ENCODE data around the gene IL18RAP.

Gene IL18RAP

DNA sequence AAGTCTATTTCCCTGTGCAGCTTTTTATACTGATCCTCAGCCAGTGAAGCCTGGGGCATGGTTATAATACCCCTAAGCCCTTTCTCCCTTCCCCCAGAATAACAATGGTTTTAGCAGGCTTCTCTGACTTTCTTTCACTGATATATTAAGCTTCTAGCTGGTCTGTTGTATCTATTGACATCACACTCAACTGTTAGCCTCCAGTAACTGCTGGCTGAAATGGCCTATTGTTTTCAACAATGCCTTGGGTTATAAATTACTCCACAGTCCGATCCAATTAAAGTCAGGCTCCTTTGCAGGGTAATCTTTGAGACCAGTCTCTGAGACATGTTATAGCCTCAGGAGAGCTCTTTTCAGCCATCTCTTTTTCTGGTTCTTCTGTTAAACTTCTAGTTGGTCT is 47.2 kb downstream of the IL18RAP start:
- TF ChIP-seq TAF1 (IDR thresholded peaks at IDR 0.05; ENCODE audit: borderline replicate concordance, insufficient read depth, low read length) (no peak), POLR2AphosphoS5 (IDR thresholded peaks at IDR 0.05; ENCODE audit: low read depth, low read length) (no peak), SIN3A (IDR thresholded peaks at IDR 0.05; ENCODE audit: borderline replicate concordance, insufficient read depth, low read length) (no peak), FOXP2 (optimal IDR thresholded peaks at IDR 0.05; ENCODE audit: borderline replicate concordance, extremely low read depth, extremely low read length, insufficient read depth) (no peak)
- TF ChIP-seq, protein P1, sequence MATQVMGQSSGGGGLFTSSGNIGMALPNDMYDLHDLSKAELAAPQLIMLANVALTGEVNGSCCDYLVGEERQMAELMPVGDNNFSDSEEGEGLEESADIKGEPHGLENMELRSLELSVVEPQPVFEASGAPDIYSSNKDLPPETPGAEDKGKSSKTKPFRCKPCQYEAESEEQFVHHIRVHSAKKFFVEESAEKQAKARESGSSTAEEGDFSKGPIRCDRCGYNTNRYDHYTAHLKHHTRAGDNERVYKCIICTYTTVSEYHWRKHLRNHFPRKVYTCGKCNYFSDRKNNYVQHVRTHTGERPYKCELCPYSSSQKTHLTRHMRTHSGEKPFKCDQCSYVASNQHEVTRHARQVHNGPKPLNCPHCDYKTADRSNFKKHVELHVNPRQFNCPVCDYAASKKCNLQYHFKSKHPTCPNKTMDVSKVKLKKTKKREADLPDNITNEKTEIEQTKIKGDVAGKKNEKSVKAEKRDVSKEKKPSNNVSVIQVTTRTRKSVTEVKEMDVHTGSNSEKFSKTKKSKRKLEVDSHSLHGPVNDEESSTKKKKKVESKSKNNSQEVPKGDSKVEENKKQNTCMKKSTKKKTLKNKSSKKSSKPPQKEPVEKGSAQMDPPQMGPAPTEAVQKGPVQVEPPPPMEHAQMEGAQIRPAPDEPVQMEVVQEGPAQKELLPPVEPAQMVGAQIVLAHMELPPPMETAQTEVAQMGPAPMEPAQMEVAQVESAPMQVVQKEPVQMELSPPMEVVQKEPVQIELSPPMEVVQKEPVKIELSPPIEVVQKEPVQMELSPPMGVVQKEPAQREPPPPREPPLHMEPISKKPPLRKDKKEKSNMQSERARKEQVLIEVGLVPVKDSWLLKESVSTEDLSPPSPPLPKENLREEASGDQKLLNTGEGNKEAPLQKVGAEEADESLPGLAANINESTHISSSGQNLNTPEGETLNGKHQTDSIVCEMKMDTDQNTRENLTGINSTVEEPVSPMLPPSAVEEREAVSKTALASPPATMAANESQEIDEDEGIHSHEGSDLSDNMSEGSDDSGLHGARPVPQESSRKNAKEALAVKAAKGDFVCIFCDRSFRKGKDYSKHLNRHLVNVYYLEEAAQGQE (IDR thresholded peaks at IDR 0.05; ENCODE audit: insufficient read depth in 1 of 2, low read depth in 2 of 2, low read length in 2 of 2), result no peak

DNA sequence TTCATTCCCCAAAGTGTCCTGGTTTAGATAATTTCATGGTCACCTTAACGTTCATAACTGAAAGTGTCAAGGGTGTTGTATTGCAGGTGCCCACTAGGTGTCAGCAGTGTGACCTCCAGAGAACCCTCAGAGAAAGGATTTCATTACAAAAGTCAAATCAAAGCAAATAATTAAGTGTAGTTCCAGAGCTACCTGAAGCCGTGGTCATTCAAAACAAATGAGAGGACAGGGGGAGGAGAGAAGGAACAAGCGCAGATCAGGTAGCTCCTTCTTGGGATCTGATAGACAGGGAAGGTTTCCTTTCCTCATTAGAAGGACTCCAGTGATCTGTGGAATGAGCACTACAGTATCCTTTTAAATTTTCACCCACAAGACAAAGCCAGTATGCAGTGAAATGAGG is 50.1 kb downstream of the IL18RAP start, which contains the start of gene SLC9A4:
Gene SLC9A4 (plus strand): TSS at position 207 of the 400 bp plus-strand sequence. CDS start 534 bp downstream, outside the sequence.
- TF ChIP-seq POLR2AphosphoS5 (IDR thresholded peaks at IDR 0.05; ENCODE audit: low read depth, low read length) (no peak), TAF1 (IDR thresholded peaks at IDR 0.05; ENCODE audit: borderline replicate concordance, insufficient read depth, low read length) (no peak), FOXP2 (optimal IDR thresholded peaks at IDR 0.05; ENCODE audit: borderline replicate concordance, extremely low read depth, extremely low read length, insufficient read depth) (no peak)
- TF ChIP-seq, protein P1 (IDR thresholded peaks at IDR 0.05; ENCODE audit: insufficient read depth in 1 of 2, low read depth in 2 of 2, low read length in 2 of 2), result no peak

DNA sequence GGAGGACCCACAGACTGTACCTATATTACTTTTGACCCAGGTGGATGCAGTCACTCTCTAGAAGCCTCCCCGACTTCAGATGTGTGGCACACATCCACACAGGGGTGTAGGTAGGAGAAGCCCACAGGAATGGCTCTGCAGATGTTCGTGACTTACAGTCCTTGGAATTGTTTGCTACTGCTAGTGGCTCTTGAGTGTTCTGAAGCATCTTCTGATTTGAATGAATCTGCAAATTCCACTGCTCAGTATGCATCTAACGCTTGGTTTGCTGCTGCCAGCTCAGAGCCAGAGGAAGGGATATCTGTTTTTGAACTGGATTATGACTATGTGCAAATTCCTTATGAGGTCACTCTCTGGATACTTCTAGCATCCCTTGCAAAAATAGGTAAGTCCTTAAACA is 50.7 kb downstream of the IL18RAP start:
- TF ChIP-seq SIN3A (IDR thresholded peaks at IDR 0.05; ENCODE audit: borderline replicate concordance, insufficient read depth, low read length), result no peak
- TF ChIP-seq, protein P1 (IDR thresholded peaks at IDR 0.05; ENCODE audit: insufficient read depth in 1 of 2, low read depth in 2 of 2, low read length in 2 of 2), result no peak
- TF ChIP-seq POLR2AphosphoS5 (IDR thresholded peaks at IDR 0.05; ENCODE audit: low read depth, low read length), result no peak
- TF ChIP-seq FOXP2 (optimal IDR thresholded peaks at IDR 0.05; ENCODE audit: borderline replicate concordance, extremely low read depth, extremely low read length, insufficient read depth), result no peak
- no peak for TF ChIP-seq TAF1 (IDR thresholded peaks at IDR 0.05; ENCODE audit: borderline replicate concordance, insufficient read depth, low read length)

DNA sequence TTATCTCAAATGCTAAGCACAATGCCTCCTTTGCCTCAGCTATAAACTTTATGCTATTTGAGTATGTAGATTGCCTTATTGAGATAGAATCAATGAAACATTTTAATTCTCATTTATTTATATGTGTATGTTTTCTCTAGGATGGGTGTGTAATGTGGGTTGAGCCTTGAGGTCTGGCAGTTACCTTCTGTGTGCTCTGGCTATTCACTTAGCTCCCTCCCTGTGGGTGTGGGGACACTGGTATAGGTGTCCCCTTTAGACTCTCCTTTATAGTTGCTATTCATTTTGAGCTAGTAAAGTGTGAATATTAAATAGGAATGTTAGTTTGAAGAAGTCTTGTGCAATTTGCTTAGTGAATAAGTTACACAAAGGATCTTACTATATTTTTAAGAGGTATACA is 51.8 kb downstream of the IL18RAP start:
- TF ChIP-seq FOXP2 (optimal IDR thresholded peaks at IDR 0.05; ENCODE audit: borderline replicate concordance, extremely low read depth, extremely low read length, insufficient read depth) (no peak), SIN3A (IDR thresholded peaks at IDR 0.05; ENCODE audit: borderline replicate concordance, insufficient read depth, low read length) (no peak), TAF1 (IDR thresholded peaks at IDR 0.05; ENCODE audit: borderline replicate concordance, insufficient read depth, low read length) (no peak), POLR2AphosphoS5 (IDR thresholded peaks at IDR 0.05; ENCODE audit: low read depth, low read length) (no peak)
- TF ChIP-seq, protein P1 (IDR thresholded peaks at IDR 0.05; ENCODE audit: insufficient read depth in 1 of 2, low read depth in 2 of 2, low read length in 2 of 2), result no peak

All from PFSK-1 (cell line).